GM23338 (cell line): ENCODE data around the gene IL18BP. TPM values are rescaled to one million over a fixed set of nuclear protein-coding genes. Genes with fewer than 3 reads are reported as not detected.

Experiments used
- ATAC-seq: fragments of 200-7000 bp; cut with Tn5 transposase; 3 replicates; pipeline ENCODE4 v1.9.1; 2020
- DNase-seq: peaks from one replicate; pipeline ENCODE4 v3.0.0-alpha.2; 2015; ENCODE audit warnings: low spot score
- H2AFZ ChIP-seq: fragments of 200-600 bp; sonication (generic); 2 replicates; pipeline ENCODE4 v1.8.0; 2016; ENCODE audit warnings: antibody characterized with exemption, mild to moderate bottlenecking, moderate library complexity
- H3F3A ChIP-seq: fragments of 200-600 bp; sonication (generic); replicated peaks from 2 replicates; pipeline ENCODE4 v1.8.0; 2017; ENCODE audit warnings: antibody characterized with exemption, mixed run types, low read depth
- H3K27ac ChIP-seq: fragments of 200-600 bp; sonication (generic); 2 replicates; pipeline ENCODE4 v1.6.1; 2016; ENCODE audit warnings: low read depth
- H3K27me3 ChIP-seq: fragments of 200-600 bp; sonication (generic); 2 replicates; pipeline ENCODE4 v1.8.0; 2016; ENCODE audit warnings: mild to moderate bottlenecking, mixed run types, moderate library complexity; ENCODE audit not compliant: insufficient read depth
- H3K36me3 ChIP-seq: fragments of 200-600 bp; sonication (generic); 2 replicates; pipeline ENCODE4 v1.8.0; 2016; ENCODE audit warnings: mild to moderate bottlenecking; ENCODE audit not compliant: insufficient read depth
- H3K4me1 ChIP-seq: fragments of 200-600 bp; sonication (generic); 2 replicates; pipeline ENCODE4 v1.8.0; 2016; ENCODE audit warnings: mild to moderate bottlenecking, moderate library complexity; ENCODE audit not compliant: insufficient read depth
- H3K4me2 ChIP-seq: fragments of 200-600 bp; sonication (generic); 2 replicates; pipeline ENCODE4 v1.7.1; 2017; ENCODE audit warnings: mixed run types
- H3K4me3 ChIP-seq: fragments of 200-600 bp; sonication (generic); 2 replicates; pipeline ENCODE4 v1.6.1; 2016; ENCODE audit warnings: mixed run types
- H3K79me2 ChIP-seq: fragments of 200-600 bp; sonication (generic); replicated peaks from 2 replicates; pipeline ENCODE4 v1.8.0; 2017; ENCODE audit warnings: mild to moderate bottlenecking; ENCODE audit not compliant: insufficient read depth
- H3K9me2 ChIP-seq: fragments of 200-600 bp; sonication (generic); 2 replicates; pipeline ENCODE4 v1.8.0; 2017; ENCODE audit not compliant: insufficient read depth
- H4K20me1 ChIP-seq: fragments of 200-600 bp; sonication (generic); replicated peaks from 2 replicates; pipeline ENCODE4 v1.8.0; 2017; ENCODE audit warnings: mild to moderate bottlenecking; ENCODE audit not compliant: insufficient read depth
- H3K27ac Mint-ChIP-seq: 2 replicates; pipeline ENCODE4 v1.8.0; 2020; ENCODE audit warnings: inconsistent platforms, mild to moderate bottlenecking, moderate library complexity, mixed read lengths
- H3K27me3 Mint-ChIP-seq: 3 replicates; pipeline ENCODE4 v1.8.0; 2022; ENCODE audit warnings: low read depth, mild to moderate bottlenecking, moderate library complexity, mixed read lengths, inconsistent platforms; ENCODE audit not compliant: insufficient read depth, poor library complexity
- H3K36me3 Mint-ChIP-seq: 3 replicates; pipeline ENCODE4 v1.8.0; 2021; ENCODE audit warnings: low read depth, mild to moderate bottlenecking, inconsistent platforms, moderate library complexity, mixed read lengths
- H3K4me1 Mint-ChIP-seq: 3 replicates; pipeline ENCODE4 v1.8.0; 2020; ENCODE audit warnings: mild to moderate bottlenecking, inconsistent platforms, mixed read lengths
- H3K4me3 Mint-ChIP-seq: 3 replicates; pipeline ENCODE4 v1.8.0; 2021; ENCODE audit warnings: moderate library complexity, mild to moderate bottlenecking, inconsistent platforms, mixed read lengths
- H3K9me3 Mint-ChIP-seq: 3 replicates; pipeline ENCODE4 v1.8.0; 2020; ENCODE audit warnings: moderate library complexity, mild to moderate bottlenecking, inconsistent platforms, mixed read lengths
- CREB1 ChIP-seq: fragments of 250-450 bp; sonication (Bioruptor Pico); IDR thresholded peaks from 2 replicates; pipeline ENCODE4 v1.5.0; 2020; ENCODE audit warnings: low read depth, mild to moderate bottlenecking, moderate library complexity
- EZH2 ChIP-seq: fragments of 200-600 bp; sonication (generic); IDR thresholded peaks from one replicate; pipeline ENCODE4 v1.8.0; 2017; ENCODE audit warnings: antibody characterized with exemption, mild to moderate bottlenecking, low read depth; ENCODE audit not compliant: unreplicated experiment
- EZH2phosphoT487 ChIP-seq: fragments of 200-600 bp; sonication (generic); IDR thresholded peaks from one replicate; pipeline ENCODE4 v1.8.1; 2018; ENCODE audit warnings: antibody characterized with exemption; ENCODE audit not compliant: unreplicated experiment
- JUNB ChIP-seq: IDR thresholded peaks from one replicate; pipeline ENCODE4 v1.6.1; 2016; ENCODE audit warnings: antibody characterized with exemption; ENCODE audit not compliant: unreplicated experiment
- POLR2AphosphoS5 ChIP-seq: IDR thresholded peaks from 2 replicates; pipeline ENCODE4 v1.6.1; 2016; ENCODE audit warnings: antibody characterized with exemption, low read depth
- STAT1 ChIP-seq: IDR thresholded peaks from one replicate; pipeline ENCODE4 v1.6.1; 2016; ENCODE audit warnings: antibody characterized with exemption; ENCODE audit not compliant: unreplicated experiment
- ZNF114 ChIP-seq: fragments of 250-450 bp; sonication (Bioruptor Pico); IDR thresholded peaks from 2 replicates; pipeline ENCODE4 v1.5.0; 2020; ENCODE audit warnings: mild to moderate bottlenecking, moderate library complexity
- ZNF331 ChIP-seq: fragments of 250-450 bp; sonication (Bioruptor Pico); IDR thresholded peaks from 2 replicates; pipeline ENCODE4 v1.5.0; 2020; ENCODE audit warnings: low read depth, mild to moderate bottlenecking, moderate library complexity
- polyA plus RNA-seq: library from polyadenylated mRNA; unstranded; fragments of >200 nt; fragmentation: Nextera tagmentation; extraction: Ambion mirVana; gene quantifications from 2 replicates; pipeline ENCODE4 v1.2.1, GENCODE V29; 2016
- total RNA-seq: library from RNA; depleted of rRNA; stranded (reverse); fragments of >200 nt; shearing (Covaris generic); gene quantifications from 2 replicates; pipeline ENCODE4 v1.2.3, GENCODE V29; 2014
- TF ChIP-seq, protein P1 (sequence below), 2 experiments: fragments of 200-600 bp in 1 of 2; sonication (generic) in 1 of 2; conservative IDR thresholded peaks; 2 replicates each; pipeline versions ENCODE4 v1.5.1 to v1.6.1; 2016 to 2017; ENCODE audit warnings: antibody characterized with exemption in 2 of 2, low read depth in 2 of 2, mild to moderate bottlenecking in 2 of 2, moderate library complexity in 1 of 2
- TF ChIP-seq, protein P2 (sequence below): IDR thresholded peaks from 2 replicates; pipeline ENCODE4 v1.6.1; 2016; ENCODE audit warnings: antibody characterized with exemption
- TF ChIP-seq, protein P3 (sequence below): IDR thresholded peaks from one replicate; pipeline ENCODE4 v1.6.1; 2018; ENCODE audit warnings: antibody characterized with exemption; ENCODE audit not compliant: unreplicated experiment
- TF ChIP-seq, protein P4 (sequence below): fragments of 250-450 bp; sonication (Bioruptor Pico); IDR thresholded peaks from 2 replicates; pipeline ENCODE4 v1.5.0; 2020; ENCODE audit warnings: mild to moderate bottlenecking, moderate library complexity

The IL18BP gene
- total and polyA plus RNA-seq, 2 experiments from 2014 or later, result 3.8 to 11.2 TPM

DNA sequence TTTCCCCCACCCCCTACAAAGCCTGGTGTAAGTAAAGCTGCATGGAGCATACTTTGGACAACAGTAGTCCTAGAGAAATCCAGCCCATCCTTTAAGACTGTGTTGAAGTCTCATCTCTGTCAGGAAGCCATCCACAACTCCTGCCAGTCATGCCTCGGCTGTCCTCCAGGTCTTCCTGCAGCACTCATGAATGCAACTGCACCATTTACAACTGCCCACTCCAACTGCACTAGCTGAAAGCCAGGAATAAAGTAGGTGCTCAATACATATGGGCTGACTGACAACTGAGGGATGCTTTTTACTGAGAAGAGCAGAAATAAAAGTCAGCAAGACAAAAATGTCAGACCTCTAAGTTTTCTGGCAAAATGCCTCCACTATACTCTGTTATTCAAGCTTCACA, 27.4 kb downstream of the IL18BP start:
- Histone ChIP-seq H3F3A (peaks cover 4% of the 10 kb centered on the region; the same call in 1 of the 2 replicates), H3K27me3 (no peaks in the 10 kb centered on the region), H2AFZ (no peak overlapping the region), H3K4me2 (no peak overlapping the region), H3K9me2 (no peaks in the 10 kb centered on the region), H3K79me2 (peaks cover 9% of the 10 kb centered on the region; the same call in 1 of the 2 replicates), H3K4me3 (no peak overlapping the region), H3K36me3 (peaks cover 28% of the 10 kb centered on the region), H3K27ac (0 out of 2 replicates have a peak overlapping the region, but pooled peaks have one; percentile 47), H3K4me1 (no peaks in the 10 kb centered on the region), H4K20me1 (peaks cover 18% of the 10 kb centered on the region)
- Mint-ChIP-seq H3K27ac (peak overlapping the region; percentile 81; the same call in 1 of the 2 replicates), H3K4me1 (peaks cover 4% of the 10 kb centered on the region), H3K27me3 (peaks cover 5% of the 10 kb centered on the region), H3K9me3 (no peaks in the 10 kb centered on the region), H3K4me3 (no peak overlapping the region), H3K36me3 (peaks cover 47% of the 10 kb centered on the region)
- TF ChIP-seq, protein P1, sequence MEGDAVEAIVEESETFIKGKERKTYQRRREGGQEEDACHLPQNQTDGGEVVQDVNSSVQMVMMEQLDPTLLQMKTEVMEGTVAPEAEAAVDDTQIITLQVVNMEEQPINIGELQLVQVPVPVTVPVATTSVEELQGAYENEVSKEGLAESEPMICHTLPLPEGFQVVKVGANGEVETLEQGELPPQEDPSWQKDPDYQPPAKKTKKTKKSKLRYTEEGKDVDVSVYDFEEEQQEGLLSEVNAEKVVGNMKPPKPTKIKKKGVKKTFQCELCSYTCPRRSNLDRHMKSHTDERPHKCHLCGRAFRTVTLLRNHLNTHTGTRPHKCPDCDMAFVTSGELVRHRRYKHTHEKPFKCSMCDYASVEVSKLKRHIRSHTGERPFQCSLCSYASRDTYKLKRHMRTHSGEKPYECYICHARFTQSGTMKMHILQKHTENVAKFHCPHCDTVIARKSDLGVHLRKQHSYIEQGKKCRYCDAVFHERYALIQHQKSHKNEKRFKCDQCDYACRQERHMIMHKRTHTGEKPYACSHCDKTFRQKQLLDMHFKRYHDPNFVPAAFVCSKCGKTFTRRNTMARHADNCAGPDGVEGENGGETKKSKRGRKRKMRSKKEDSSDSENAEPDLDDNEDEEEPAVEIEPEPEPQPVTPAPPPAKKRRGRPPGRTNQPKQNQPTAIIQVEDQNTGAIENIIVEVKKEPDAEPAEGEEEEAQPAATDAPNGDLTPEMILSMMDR (conservative IDR thresholded peaks at IDR 0.05; ENCODE audit: low read depth in 2 of 2), result no peak
- no peak for TF ChIP-seq JUNB
- TF ChIP-seq, protein P2, sequence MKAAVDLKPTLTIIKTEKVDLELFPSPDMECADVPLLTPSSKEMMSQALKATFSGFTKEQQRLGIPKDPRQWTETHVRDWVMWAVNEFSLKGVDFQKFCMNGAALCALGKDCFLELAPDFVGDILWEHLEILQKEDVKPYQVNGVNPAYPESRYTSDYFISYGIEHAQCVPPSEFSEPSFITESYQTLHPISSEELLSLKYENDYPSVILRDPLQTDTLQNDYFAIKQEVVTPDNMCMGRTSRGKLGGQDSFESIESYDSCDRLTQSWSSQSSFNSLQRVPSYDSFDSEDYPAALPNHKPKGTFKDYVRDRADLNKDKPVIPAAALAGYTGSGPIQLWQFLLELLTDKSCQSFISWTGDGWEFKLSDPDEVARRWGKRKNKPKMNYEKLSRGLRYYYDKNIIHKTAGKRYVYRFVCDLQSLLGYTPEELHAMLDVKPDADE, result no peak
- no peak for TF ChIP-seq CREB1
- TF ChIP-seq ZNF114 (CRISPR knock-in tag), result no peak
- TF ChIP-seq, protein P3, sequence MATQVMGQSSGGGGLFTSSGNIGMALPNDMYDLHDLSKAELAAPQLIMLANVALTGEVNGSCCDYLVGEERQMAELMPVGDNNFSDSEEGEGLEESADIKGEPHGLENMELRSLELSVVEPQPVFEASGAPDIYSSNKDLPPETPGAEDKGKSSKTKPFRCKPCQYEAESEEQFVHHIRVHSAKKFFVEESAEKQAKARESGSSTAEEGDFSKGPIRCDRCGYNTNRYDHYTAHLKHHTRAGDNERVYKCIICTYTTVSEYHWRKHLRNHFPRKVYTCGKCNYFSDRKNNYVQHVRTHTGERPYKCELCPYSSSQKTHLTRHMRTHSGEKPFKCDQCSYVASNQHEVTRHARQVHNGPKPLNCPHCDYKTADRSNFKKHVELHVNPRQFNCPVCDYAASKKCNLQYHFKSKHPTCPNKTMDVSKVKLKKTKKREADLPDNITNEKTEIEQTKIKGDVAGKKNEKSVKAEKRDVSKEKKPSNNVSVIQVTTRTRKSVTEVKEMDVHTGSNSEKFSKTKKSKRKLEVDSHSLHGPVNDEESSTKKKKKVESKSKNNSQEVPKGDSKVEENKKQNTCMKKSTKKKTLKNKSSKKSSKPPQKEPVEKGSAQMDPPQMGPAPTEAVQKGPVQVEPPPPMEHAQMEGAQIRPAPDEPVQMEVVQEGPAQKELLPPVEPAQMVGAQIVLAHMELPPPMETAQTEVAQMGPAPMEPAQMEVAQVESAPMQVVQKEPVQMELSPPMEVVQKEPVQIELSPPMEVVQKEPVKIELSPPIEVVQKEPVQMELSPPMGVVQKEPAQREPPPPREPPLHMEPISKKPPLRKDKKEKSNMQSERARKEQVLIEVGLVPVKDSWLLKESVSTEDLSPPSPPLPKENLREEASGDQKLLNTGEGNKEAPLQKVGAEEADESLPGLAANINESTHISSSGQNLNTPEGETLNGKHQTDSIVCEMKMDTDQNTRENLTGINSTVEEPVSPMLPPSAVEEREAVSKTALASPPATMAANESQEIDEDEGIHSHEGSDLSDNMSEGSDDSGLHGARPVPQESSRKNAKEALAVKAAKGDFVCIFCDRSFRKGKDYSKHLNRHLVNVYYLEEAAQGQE, result no peak
- TF ChIP-seq ZNF331, result no peak
- TF ChIP-seq, protein P4, sequence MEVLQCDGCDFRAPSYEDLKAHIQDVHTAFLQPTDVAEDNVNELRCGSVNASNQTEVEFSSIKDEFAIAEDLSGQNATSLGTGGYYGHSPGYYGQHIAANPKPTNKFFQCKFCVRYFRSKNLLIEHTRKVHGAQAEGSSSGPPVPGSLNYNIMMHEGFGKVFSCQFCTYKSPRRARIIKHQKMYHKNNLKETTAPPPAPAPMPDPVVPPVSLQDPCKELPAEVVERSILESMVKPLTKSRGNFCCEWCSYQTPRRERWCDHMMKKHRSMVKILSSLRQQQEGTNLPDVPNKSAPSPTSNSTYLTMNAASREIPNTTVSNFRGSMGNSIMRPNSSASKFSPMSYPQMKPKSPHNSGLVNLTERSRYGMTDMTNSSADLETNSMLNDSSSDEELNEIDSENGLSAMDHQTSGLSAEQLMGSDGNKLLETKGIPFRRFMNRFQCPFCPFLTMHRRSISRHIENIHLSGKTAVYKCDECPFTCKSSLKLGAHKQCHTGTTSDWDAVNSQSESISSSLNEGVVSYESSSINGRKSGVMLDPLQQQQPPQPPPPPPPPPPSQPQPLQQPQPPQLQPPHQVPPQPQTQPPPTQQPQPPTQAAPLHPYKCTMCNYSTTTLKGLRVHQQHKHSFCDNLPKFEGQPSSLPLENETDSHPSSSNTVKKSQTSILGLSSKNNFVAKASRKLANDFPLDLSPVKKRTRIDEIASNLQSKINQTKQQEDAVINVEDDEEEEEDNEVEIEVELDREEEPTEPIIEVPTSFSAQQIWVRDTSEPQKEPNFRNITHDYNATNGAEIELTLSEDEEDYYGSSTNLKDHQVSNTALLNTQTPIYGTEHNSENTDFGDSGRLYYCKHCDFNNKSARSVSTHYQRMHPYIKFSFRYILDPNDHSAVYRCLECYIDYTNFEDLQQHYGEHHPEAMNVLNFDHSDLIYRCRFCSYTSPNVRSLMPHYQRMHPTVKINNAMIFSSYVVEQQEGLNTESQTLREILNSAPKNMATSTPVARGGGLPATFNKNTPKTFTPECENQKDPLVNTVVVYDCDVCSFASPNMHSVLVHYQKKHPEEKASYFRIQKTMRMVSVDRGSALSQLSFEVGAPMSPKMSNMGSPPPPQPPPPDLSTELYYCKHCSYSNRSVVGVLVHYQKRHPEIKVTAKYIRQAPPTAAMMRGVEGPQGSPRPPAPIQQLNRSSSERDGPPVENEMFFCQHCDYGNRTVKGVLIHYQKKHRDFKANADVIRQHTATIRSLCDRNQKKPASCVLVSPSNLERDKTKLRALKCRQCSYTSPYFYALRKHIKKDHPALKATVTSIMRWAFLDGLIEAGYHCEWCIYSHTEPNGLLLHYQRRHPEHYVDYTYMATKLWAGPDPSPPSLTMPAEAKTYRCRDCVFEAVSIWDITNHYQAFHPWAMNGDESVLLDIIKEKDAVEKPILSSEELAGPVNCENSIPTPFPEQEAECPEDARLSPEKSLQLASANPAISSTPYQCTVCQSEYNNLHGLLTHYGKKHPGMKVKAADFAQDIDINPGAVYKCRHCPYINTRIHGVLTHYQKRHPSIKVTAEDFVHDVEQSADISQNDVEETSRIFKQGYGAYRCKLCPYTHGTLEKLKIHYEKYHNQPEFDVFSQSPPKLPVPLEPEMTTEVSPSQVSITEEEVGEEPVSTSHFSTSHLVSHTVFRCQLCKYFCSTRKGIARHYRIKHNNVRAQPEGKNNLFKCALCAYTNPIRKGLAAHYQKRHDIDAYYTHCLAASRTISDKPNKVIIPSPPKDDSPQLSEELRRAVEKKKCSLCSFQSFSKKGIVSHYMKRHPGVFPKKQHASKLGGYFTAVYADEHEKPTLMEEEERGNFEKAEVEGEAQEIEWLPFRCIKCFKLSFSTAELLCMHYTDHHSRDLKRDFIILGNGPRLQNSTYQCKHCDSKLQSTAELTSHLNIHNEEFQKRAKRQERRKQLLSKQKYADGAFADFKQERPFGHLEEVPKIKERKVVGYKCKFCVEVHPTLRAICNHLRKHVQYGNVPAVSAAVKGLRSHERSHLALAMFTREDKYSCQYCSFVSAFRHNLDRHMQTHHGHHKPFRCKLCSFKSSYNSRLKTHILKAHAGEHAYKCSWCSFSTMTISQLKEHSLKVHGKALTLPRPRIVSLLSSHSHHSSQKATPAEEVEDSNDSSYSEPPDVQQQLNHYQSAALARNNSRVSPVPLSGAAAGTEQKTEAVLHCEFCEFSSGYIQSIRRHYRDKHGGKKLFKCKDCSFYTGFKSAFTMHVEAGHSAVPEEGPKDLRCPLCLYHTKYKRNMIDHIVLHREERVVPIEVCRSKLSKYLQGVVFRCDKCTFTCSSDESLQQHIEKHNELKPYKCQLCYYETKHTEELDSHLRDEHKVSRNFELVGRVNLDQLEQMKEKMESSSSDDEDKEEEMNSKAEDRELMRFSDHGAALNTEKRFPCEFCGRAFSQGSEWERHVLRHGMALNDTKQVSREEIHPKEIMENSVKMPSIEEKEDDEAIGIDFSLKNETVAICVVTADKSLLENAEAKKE (CRISPR knock-in tag), result no peak
- no peak for TF ChIP-seq STAT1
- no peak for TF ChIP-seq EZH2phosphoT487
- no peak for TF ChIP-seq EZH2
- TF ChIP-seq POLR2AphosphoS5, result no peak
- DNase-seq (no peak), ATAC-seq (no peak)
